Vagina (tissue), 2 donors: ENCODE results near the gene WBP2. TPM values are rescaled to one million over a fixed set of nuclear protein-coding genes. Genes with fewer than 3 reads are reported as not detected.
A peak's percentile ranks its signal among the peaks of the same experiment; 100 is the strongest.

Experiments
- DNase-seq, 2 donors: peaks; one replicate each; pipeline ENCODE4 v3.0.0-alpha.2; 2017; ENCODE audit errors: extremely low spot score in 2 of 2
- H3K27ac ChIP-seq: fragments of 200-600 bp; sonication (generic); one replicate; pipeline ENCODE4 v1.5.1; 2019
- H3K27me3 ChIP-seq: fragments of 200-600 bp; sonication (generic); one replicate; pipeline ENCODE4 v1.5.1; 2019
- H3K36me3 ChIP-seq, 2 donors: fragments of 200-600 bp; sonication (generic); one replicate each; pipeline ENCODE4 v1.5.1; 2017 to 2019
- H3K4me1 ChIP-seq: fragments of 200-600 bp; sonication (generic); one replicate; pipeline ENCODE4 v1.5.1; 2019
- H3K4me3 ChIP-seq, 2 donors: fragments of 200-600 bp; sonication (generic); 1 replicate in 1 of 2; 2 replicates in 1 of 2; pipeline ENCODE4 v1.5.1; 2016 to 2019
- H3K9me3 ChIP-seq: fragments of 200-600 bp; sonication (generic); one replicate; pipeline ENCODE4 v1.5.1; 2019
- CTCF ChIP-seq, 3 experiments: fragments of 450-650 bp in 2 of 3; fragments of 200-600 bp in 1 of 3; sonication (generic) in 1 of 3; IDR thresholded peaks; one replicate each; pipeline ENCODE4 v1.5.1; 2017 to 2019; ENCODE audit warnings: antibody characterized with exemption in 3 of 3, mild to moderate bottlenecking in 2 of 3, moderate library complexity in 2 of 3
- POLR2A ChIP-seq, 2 donors: fragments of 450-650 bp; IDR thresholded peaks; one replicate each; pipeline ENCODE4 v1.6.1; 2017; ENCODE audit warnings: antibody characterized with exemption in 2 of 2, mild to moderate bottlenecking in 2 of 2, moderate library complexity in 2 of 2
- POLR2AphosphoS5 ChIP-seq, 2 donors: sonication (generic); formaldehyde crosslinking; IDR thresholded peaks; one replicate each; pipeline ENCODE4 v1.9.0; 2017; ENCODE audit warnings: antibody characterized with exemption in 2 of 2, mild to moderate bottlenecking in 2 of 2, low read depth in 1 of 2; ENCODE audit not compliant: insufficient read depth in 1 of 2
- intact Hi-C: fragments of 100-400 bp; cut with DNase I; formaldehyde crosslinking; loops from one replicate; pipeline ENCODE4 v1.15.1; 2023
- total RNA-seq: library from RNA; depleted of rRNA; stranded (reverse); fragments of >200 nt; gene quantifications from one replicate; pipeline ENCODE4 v1.2.3, GENCODE V29; 2016

Gene WBP2
- total RNA-seq, 1 donor from 2014 or later = 54.3 TPM

- Histone ChIP-seq H3K4me1 (peaks cover 27% of the 10 kb centered on the region), H3K36me3 (peaks cover 0 to 82% of the 10 kb centered on the region in 2 donors)
- TF ChIP-seq POLR2AphosphoS5 (IDR thresholded peaks at IDR 0.05; ENCODE audit: insufficient read depth in 1 of 2, low read depth in 1 of 2) (no peak), POLR2A (IDR thresholded peaks at IDR 0.05) (no peak), CTCF (IDR thresholded peaks at IDR 0.05) (no peak)
These were observed 38.4 kb downstream of the WBP2 start for GRCh38 chr17:75816693-75817092.

GRCh38 chr17:75815399-75815798, 39.7 kb downstream of the WBP2 start:
- Histone ChIP-seq H3K27ac (peak overlapping the region; percentile 8), H3K36me3 (peaks cover 0 to 79% of the 10 kb centered on the region in 2 donors)
- no peak for TF ChIP-seq POLR2A (IDR thresholded peaks at IDR 0.05)
- TF ChIP-seq CTCF (IDR thresholded peaks at IDR 0.05) = no peak
- no peak for TF ChIP-seq POLR2AphosphoS5 (IDR thresholded peaks at IDR 0.05; ENCODE audit: insufficient read depth in 1 of 2, low read depth in 1 of 2)

More at GRCh38 chr17:75816693-75817092, 38.4 kb downstream of the WBP2 start:
- intact Hi-C loops = no loop called here
- Histone ChIP-seq H3K27me3 (no peaks in the 10 kb centered on the region), H3K4me3 (no peak overlapping the region), H3K27ac (no peak overlapping the region), H3K9me3 (no peaks in the 10 kb centered on the region)
- no peak for DNase-seq

GRCh38 chr17:75814900-75815373, 40.2 kb downstream of the WBP2 start:
- peaks cover 0 to 78% of the 10 kb centered on the region in 2 donors for H3K36me3 ChIP-seq
- intact Hi-C loops = loop anchor here (5.0 kb wide), 1 partner anchor 458 kb away; no protein-coding TSS in a partner anchor
- H3K9me3 ChIP-seq = no peaks in the 10 kb centered on the region
- no peak overlapping the region for H3K4me3 ChIP-seq
- H3K4me1 ChIP-seq = peaks cover 34% of the 10 kb centered on the region
- TF ChIP-seq CTCF (IDR thresholded peaks at IDR 0.05) (no peak), POLR2AphosphoS5 (IDR thresholded peaks at IDR 0.05; ENCODE audit: insufficient read depth in 1 of 2, low read depth in 1 of 2) (no peak), POLR2A (IDR thresholded peaks at IDR 0.05) (no peak)
- H3K27me3 ChIP-seq = no peaks in the 10 kb centered on the region
- DNase-seq = no peak
- H3K27ac ChIP-seq = peak overlapping the region; percentile 8

More at GRCh38 chr17:75815399-75815798, 39.7 kb downstream of the WBP2 start:
- no peaks in the 10 kb centered on the region for H3K27me3 ChIP-seq
- intact Hi-C loops = no loop called here
- DNase-seq = no peak
- H3K4me3 ChIP-seq = no peak overlapping the region
- H3K9me3 ChIP-seq = no peaks in the 10 kb centered on the region
- H3K4me1 ChIP-seq = peaks cover 29% of the 10 kb centered on the region

- no peak for DNase-seq
- H3K27me3 ChIP-seq = no peaks in the 10 kb centered on the region
- H3K9me3 ChIP-seq = no peaks in the 10 kb centered on the region
- H3K4me3 ChIP-seq = no peak overlapping the region
- no peak for TF ChIP-seq POLR2A (IDR thresholded peaks at IDR 0.05)
- TF ChIP-seq CTCF (IDR thresholded peaks at IDR 0.05) = no peak
- no peak for TF ChIP-seq POLR2AphosphoS5 (IDR thresholded peaks at IDR 0.05; ENCODE audit: insufficient read depth in 1 of 2, low read depth in 1 of 2)
- H3K27ac ChIP-seq = no peak overlapping the region
- peaks cover 0 to 68% of the 10 kb centered on the region in 2 donors for H3K36me3 ChIP-seq
- H3K4me1 ChIP-seq = peaks cover 43% of the 10 kb centered on the region
- intact Hi-C loops = loop anchor here (5.0 kb wide), 1 partner anchor 457 kb away; no protein-coding TSS in a partner anchor
These were observed 41.1 kb downstream of the WBP2 start for GRCh38 chr17:75814021-75814395.
